A172 (cell line): ENCODE measurements around the gene CACNA1F. TPM values are rescaled to one million over a fixed set of nuclear protein-coding genes. Genes with fewer than 3 reads are reported as not detected.
A peak's percentile ranks its signal among the peaks of the same experiment; 100 is the strongest.

ENCODE experiments used
- DNase-seq: peaks from one replicate; pipeline ENCODE4 v3.0.0-alpha.2; 2015; ENCODE audit warnings: low spot score
- total RNA-seq: library from RNA; depleted of rRNA; stranded (reverse); fragments of >200 nt; shearing (Covaris generic); gene quantifications from 2 replicates; pipeline ENCODE4 v1.2.3, GENCODE V29; 2014; rRNA removed

CACNA1F gene
- total RNA-seq, 1 experiment from 2014 or later = not detected

DNA sequence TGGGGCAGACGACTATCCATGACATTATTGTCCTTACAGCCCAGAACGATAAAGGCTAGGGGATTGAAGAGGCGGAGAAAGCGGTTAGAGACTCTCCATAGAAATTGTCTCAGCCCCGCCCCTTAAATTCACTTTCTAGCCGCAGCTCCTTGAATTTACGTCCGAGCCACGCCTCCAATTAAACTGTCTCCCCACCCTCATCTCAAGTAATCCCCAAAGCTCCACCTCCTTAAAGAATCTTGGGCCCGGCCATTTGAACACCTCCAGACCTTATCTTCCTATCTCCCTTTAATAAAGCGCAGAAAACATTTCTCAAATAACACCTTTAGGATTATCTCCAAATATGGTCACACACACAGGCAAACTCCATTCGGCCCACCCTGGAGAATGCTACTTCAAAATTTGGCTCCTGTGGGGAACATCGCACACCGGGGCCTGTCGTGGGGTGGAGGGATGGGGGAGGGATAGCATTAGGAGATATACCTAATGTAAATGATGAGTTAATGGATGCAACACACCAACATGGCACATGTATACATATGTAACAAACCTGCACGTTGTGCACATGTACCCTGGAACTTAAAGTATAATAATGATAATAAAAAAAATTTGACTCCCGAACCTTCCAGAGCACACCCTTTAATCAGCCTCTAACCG is 77.8 kb downstream of the CACNA1F start:
- peak; percentile 50 for DNase-seq

Other genes with a start within 250 kb of the CACNA1F start
- gene GRIPAP1, start 231.1 kb downstream of the CACNA1F start, total RNA-seq = 15.9 and 18.3 TPM in 2 replicates
- gene TFE3, start 190.0 kb downstream of the CACNA1F start, total RNA-seq = 49.8 and 64.1 TPM in 2 replicates
- 0.14 TPM in 1 of 2 replicates, not detected in the other for gene CCDC120, start 174.3 kb downstream of the CACNA1F start, total RNA-seq
- 11.7 and 12.6 TPM in 2 replicates for gene PRAF2, start 159.3 kb downstream of the CACNA1F start, total RNA-seq
- 47.5 and 64.6 TPM in 2 replicates for gene WDR45, start 153.5 kb downstream of the CACNA1F start, total RNA-seq
- 41.9 and 42.4 TPM in 2 replicates for gene GPKOW, start 109.6 kb downstream of the CACNA1F start, total RNA-seq
- gene MAGIX, start 70.6 kb downstream of the CACNA1F start, total RNA-seq = 0.36 and 1.8 TPM in 2 replicates
- gene PLP2, start 61.4 kb downstream of the CACNA1F start, total RNA-seq = 70.3 and 80.8 TPM in 2 replicates
- 2.8 and 2.9 TPM in 2 replicates for gene PRICKLE3, start 47.0 kb downstream of the CACNA1F start, total RNA-seq
- gene SYP, start 33.1 kb downstream of the CACNA1F start, total RNA-seq = 0.05 and 0.48 TPM in 2 replicates
- 15.0 and 16.8 TPM in 2 replicates for gene CCDC22, start 2.1 kb upstream of the CACNA1F start, total RNA-seq
- gene FOXP3, start 31.4 kb upstream of the CACNA1F start, total RNA-seq = not detected in 2 replicates
- 8.0 and 11.1 TPM in 2 replicates for gene PPP1R3F, start 36.5 kb upstream of the CACNA1F start, total RNA-seq
- not detected in 2 replicates for gene GAGE10, start 70.3 kb upstream of the CACNA1F start, total RNA-seq
- not detected in 2 replicates for gene GAGE12J, start 88.7 kb upstream of the CACNA1F start, total RNA-seq
- gene GAGE13, start 98.2 kb upstream of the CACNA1F start, total RNA-seq = 6.7 TPM in 1 of 2 replicates, not detected in the other